ENCODE results near the gene MRPL38.
A peak's percentile ranks its signal among the peaks of the same experiment; 100 is the strongest.

MRPL38 gene

DNA sequence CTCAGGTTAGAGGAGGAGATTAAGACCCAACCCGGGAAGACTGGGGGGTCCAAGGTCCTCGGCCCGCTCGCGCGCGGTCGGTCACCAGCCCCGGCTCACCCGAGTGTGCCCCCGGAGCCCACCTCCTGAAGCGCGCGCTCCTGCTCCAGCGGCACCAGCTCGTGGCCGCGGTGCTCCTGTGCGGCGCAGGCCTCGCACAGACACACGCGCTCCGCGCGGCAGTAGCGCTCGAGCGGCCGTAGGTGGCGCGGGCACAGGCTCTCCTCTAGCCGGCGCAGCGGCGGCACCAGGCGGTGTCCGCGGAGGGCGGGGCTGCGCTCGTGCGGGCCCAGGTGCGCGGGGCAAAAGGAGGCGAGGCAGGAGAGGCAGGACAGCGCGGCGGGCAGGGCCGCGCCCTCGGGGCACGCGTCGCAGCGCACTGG is 26.9 kb downstream of the MRPL38 start:
- H3K27ac ChIP-seq, result peak overlapping the region; percentile 75

DNA sequence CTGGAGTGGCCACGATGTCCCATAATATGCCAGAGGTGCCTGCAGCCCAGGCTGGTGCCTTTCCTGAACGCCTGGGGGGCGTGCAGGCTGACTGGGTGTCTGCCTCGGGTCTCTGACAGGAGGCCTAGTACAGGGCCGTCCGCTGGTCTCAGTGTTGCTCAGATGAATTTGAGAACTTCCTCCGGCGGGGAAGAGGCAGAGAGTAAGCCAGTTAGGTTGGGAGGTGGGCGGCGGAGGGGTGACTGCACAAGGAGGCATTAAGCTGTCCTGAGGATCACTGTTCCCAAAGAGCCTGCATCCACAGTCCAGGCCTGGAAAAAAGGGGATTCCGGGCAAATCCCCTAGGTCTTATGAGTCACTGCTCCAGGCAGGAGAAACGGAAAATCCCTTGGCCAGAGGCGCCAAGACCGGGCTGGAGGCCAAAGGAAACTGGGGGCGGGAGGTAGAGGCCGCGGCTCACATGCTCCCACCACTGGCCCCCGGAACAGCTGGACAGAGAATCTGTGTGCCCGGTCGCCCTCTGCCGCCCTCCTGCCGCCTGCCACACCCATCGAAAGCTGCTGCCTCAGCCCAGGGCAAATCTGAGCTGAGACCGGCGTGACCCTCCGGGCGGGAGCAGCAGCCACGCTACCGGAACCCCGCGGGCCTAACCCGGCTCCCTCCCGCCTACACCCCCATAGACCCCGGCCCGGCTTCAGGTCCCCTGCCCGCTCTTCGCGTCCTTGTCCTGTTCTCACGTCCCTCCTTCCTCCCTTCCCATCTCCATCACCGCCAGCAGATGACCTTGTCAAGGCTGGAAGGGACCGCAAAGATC is 27.5 kb downstream of the MRPL38 start:
- peak overlapping the region; percentile 75 for H3K27ac ChIP-seq
- TF ChIP-seq, protein P1, sequence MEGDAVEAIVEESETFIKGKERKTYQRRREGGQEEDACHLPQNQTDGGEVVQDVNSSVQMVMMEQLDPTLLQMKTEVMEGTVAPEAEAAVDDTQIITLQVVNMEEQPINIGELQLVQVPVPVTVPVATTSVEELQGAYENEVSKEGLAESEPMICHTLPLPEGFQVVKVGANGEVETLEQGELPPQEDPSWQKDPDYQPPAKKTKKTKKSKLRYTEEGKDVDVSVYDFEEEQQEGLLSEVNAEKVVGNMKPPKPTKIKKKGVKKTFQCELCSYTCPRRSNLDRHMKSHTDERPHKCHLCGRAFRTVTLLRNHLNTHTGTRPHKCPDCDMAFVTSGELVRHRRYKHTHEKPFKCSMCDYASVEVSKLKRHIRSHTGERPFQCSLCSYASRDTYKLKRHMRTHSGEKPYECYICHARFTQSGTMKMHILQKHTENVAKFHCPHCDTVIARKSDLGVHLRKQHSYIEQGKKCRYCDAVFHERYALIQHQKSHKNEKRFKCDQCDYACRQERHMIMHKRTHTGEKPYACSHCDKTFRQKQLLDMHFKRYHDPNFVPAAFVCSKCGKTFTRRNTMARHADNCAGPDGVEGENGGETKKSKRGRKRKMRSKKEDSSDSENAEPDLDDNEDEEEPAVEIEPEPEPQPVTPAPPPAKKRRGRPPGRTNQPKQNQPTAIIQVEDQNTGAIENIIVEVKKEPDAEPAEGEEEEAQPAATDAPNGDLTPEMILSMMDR (conservative IDR thresholded peaks at IDR 0.05), result no peak

More for the DNA sequence above, 26.9 kb downstream of the MRPL38 start:
- TF ChIP-seq, protein P1 (conservative IDR thresholded peaks at IDR 0.05), result peak; percentile 78

DNA sequence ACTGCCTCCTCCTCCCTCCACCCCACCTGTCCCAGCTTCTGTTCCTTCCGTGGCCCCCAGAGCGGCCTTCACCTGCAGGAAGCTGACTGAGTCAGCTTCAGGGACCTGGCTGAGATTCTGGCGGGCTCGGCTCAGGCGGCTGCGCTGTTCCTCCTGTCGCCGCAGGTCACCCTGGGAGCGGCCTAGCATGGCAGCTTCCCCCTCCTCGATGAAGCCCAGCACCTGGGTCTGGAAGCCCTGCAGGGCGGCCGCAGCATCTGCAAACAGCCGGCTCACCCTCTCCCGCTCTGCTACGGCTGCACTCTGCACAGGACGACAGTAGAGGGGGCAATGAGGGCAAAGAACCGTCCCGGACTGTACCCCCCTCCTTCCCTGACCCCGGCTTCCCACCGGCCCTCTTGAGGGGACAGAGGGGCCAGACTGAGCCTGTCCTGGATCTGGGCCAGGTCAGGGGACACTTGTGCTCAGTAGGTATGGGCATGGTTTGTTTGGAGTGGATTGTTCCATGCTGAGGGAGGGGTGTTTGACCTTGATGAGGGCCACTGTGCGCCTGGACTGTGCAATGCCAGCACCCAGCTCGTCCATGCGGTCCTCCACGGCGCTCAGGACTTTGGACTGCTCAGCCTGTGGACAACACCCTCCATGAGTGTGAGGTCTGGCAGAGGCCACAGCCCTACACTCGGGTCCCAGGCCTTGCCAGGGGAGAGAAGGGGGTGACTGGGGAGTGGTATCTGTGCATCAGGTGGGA is 28.3 kb downstream of the MRPL38 start:
- TF ChIP-seq, protein P1 (conservative IDR thresholded peaks at IDR 0.05), result no peak
- H3K27ac ChIP-seq, result peak overlapping the region; percentile 75

DNA sequence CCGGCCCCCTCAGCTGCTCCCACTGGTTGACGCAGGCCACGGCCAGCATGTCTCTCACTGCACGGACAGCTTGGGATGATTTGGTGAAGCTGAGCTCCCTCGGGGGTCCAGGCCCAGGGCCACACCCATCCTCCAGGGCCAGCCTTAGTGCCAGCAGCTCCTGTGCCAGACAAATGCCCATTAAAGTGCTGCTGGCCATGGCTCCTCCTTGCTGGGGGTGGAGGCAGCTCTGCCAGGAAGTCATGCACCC is 28.8 kb downstream of the MRPL38 start:
- TF ChIP-seq, protein P1 (conservative IDR thresholded peaks at IDR 0.05), result no peak
- peak overlapping the region; percentile 75 for H3K27ac ChIP-seq

DNA sequence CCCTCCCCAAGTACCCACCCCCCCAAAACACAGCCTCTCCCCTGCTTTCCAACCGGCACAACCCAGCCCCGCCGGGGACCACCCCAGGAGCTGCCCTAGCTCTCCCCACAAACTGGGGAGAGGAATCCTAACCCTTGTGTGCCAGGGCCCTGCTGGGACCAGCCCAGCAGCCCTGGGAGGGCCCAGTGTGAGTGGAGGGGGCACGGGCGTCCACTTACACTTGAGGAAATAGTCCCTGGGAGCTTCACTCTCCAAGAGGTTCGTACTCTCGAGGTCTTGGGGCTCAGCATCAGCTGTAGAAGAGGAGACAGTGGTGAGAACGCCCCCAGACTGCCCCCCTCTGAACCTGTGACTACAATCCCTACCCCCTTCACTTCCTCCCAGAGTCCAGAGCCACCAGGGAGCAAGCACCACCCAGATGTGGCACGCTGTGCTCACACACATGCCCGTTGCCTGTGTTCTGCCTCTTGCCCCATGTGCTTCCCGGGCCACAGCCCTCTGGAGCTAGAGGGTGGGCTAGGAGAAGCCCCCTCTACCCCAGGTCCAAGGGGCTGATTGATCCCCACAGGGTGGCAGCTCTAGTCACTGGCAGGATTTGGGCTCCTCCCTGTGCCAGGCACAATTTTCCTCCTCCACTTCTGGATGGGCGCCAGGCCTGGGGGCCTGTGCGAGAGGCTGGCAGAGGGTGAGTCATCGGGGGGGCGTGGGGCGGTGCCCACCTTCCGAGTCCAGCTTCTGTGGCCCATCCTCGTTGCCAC is 29.3 kb downstream of the MRPL38 start:
- peak overlapping the region; percentile 75 for H3K27ac ChIP-seq
- TF ChIP-seq, protein P1 (conservative IDR thresholded peaks at IDR 0.05), result no peak

DNA sequence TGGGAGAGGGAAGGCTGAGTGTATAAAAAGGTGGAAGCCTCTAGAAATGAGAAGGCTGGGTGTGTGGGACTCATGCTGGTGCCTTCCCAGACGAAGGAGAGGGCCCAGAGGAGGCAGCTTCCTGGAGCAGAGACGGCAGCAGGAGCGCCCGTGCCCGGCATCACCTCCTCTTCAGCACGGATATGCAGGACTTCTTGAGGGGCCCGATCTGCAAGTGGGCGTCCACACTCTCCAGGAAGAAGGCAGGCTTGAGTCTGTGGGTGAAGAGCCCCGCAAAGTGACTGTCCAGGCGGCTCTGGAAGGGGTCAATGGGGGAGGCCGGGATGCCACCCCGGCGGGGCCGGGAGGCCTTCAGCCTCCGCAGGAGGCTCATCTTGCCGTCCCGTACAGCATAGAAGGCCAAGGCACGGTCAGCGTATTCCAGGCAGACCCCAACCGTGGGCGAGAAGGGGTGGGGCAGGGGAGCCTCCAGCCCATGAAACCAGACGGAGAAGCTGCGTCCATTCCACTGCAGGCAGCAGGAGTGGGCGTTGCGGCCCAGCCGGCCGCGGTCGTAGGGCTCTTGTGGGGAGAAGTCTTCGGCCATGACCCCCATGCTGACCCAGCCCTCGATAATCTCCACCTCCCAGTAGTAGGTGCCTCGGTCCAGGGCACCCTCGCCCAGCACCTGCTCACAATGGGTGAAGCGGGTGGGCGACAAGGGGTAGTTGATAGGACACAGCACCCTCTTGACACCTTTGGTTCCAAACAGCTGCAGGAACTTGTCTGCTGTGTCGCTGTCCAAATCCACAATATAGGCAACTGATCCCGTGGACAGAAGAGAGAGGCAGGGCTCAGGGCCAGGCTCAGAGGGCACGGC is 30.1 kb downstream of the MRPL38 start:
- H3K27ac ChIP-seq, result no peak overlapping the region; the same call in 1 of the 2 replicates

More for the DNA sequence above, 30.1 kb downstream of the MRPL38 start:
- TF ChIP-seq, protein P1 (conservative IDR thresholded peaks at IDR 0.05), result no peak
